NCI-H1436 (cell line): ENCODE measurements around the gene WDR35.
"Not testable (repeated sequence)": the region's sequence is repeated elsewhere in the genome, so short reads cannot be mapped to it uniquely, and the experiment has no call there.

Experiments
- DNase-seq: peaks from one replicate; lab custom pipeline; 2025; lab: John Stamatoyannopoulos, UW

WDR35 gene

DNA sequence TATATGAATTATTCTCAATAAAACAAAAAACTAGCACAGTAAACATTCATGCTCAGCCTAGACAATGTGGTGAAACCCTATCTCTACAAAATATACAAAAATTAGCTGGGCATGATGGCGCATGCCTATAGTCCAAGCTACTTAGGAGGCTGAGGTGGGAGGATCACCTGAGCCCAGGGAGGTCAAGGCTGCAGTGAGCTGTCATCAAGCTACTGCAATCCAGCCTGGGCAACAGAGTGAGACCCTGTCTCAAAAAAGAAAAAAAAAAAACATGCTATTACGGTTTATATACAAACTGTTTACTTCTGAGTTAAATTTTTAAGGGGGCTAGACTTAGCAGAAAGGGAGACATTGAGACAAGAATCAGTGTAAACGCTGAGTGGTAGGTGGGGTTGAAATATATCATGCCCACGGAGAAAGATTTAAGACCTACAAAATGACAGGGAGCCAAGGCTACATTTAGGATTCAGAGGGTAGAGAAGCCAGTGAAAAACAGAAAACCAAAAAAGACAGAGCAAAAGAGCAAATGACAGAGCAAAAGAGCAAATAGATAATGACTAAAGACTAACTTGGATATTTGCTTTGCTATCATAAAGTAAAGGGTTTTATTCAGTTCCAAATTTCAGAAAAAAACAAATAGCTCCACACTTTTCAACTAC is 95.6 kb downstream of the WDR35 start:
- DNase-seq = no peak

- DNase-seq = no peak
Observed at GRCh38 chr2:19893520-19894133, 96.3 kb downstream of the WDR35 start.

GRCh38 chr2:19891971-19892370 is 97.9 kb downstream of the WDR35 start:
- DNase-seq = not testable (repeated sequence)

DNA sequence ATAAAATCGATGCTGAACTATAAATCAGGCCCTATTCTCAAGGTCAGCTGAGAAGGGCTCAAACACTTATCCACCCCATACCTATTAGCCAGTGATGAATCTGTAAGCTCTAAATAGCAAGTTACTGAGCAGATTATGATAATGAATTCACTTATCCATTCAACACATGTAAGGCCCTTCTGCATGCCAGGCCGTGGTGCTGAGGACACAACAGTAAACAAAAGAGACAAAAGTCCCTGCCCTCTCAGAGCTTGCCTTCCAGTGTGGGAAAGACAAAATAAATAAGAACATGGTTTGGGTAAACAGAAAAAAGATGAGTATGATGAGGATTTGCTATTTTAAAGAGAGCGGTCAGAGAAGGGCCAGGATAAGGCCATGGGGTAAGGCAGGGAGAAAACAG is 99.8 kb downstream of the WDR35 start:
- no peak for DNase-seq

- DNase-seq = no peak
Observed at GRCh38 chr2:19888831-19889230, 101.1 kb downstream of the WDR35 start.

DNA sequence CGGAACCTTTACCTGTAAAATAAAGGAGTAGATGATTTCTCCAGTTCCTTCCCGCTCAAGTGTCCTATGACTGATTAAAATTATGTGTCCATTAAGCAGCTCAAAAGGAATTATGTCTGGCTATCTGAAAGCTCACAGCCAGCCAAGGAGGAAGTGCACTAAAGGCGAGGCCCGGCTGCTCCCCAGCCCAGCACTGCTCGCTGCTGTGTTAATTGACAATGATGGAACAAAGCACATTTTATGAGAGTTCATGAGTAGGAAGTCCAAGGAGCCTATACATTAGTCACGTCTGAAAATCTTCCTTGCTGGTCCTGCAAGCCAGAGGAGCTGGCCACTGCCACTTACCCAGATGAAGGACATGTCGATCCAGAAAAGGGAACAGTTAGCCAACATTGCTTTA is 102.4 kb downstream of the WDR35 start:
- DNase-seq = no peak

DNA sequence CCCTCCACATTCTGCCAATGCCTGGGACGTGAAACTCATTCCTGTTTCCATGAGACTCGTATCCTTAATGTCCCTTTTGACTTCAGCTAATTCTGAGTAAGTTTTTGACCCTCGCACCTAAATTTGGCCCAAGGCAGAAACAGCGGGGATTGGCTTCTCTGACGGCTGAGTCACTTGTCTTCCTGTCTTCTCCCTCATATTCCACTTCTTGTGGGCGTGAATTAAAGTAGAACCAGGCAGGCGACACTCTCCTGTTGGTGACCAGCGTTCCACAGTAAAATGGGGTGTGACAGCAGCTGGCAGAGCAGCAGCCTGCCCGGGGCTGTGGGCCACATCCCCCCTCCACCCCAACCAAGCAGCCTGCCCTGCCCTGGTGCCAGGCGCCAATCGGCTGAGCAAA is 103.6 kb downstream of the WDR35 start:
- DNase-seq = no peak

DNA sequence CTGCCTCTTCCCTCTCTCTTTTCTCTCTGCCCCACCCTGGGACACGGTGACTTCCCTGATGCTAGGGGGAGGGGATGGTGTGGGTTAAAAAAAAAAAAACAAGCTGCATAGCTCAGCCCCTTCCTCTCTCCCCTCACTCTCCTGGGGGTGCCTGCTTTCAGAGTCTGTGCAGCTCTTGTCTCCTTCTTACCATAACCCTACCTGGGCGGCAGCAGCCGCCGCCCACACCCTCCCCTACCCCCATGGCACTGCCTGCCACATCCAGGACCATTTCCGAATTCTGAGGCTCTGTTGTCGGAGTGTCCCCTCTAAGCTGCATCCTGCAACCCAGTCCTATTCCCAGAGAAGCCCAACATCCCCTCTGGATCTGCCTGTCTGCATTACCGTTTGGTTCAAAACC is 104.1 kb downstream of the WDR35 start:
- no peak for DNase-seq

- no peak for DNase-seq
Observed at GRCh38 chr2:19883971-19884720, 105.8 kb downstream of the WDR35 start.

- DNase-seq = no peak
Observed at GRCh38 chr2:19883486-19883885, 106.4 kb downstream of the WDR35 start.

DNA sequence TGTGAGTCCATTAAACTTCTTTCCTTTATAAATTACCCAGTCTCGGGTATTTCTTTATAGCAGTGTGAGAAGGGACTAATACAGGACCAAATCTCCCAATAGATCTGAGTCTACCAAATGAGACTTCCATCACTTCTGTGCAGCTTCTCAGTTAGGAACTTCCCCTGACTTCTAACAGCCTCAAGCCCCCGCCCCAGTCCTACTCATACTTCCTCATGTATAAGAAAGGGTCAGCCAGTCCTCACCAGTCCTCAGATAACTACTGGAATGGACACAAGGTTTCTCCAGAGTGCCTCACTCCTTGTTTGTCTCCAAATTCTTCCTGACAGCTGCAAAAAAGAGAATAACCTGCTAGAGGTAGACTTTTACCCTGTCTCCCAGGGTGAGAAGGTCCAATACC is 107.6 kb downstream of the WDR35 start:
- no peak for DNase-seq

- no peak for DNase-seq
Observed at GRCh38 chr2:19881908-19882265, 108.0 kb downstream of the WDR35 start.

- no peak for DNase-seq
Observed at GRCh38 chr2:19881221-19881907, 108.5 kb downstream of the WDR35 start.

GRCh38 chr2:19880191-19880590 is 109.7 kb downstream of the WDR35 start:
- DNase-seq = not testable (repeated sequence)

DNA sequence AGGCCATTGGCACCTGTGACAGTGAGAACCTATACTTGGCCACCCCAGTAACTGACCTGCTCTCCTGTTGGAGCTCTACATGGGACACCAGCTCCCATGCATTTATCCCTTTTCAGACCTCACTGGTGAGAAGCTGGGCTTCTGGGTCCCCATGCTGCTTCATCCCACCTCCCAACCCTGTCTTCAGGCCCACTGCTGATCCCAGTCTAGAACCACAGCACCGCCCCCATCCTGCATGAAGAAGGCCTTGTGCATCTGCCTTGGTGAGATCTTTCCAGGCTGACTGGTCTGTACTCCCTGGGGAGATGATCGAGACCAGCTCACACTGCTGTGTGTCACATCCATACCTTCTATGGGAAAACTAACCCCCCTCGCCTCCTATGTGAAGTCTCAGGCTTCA is 110.8 kb downstream of the WDR35 start:
- no peak for DNase-seq

- no peak for DNase-seq
Observed at GRCh38 chr2:19878268-19879046, 111.4 kb downstream of the WDR35 start.

DNA sequence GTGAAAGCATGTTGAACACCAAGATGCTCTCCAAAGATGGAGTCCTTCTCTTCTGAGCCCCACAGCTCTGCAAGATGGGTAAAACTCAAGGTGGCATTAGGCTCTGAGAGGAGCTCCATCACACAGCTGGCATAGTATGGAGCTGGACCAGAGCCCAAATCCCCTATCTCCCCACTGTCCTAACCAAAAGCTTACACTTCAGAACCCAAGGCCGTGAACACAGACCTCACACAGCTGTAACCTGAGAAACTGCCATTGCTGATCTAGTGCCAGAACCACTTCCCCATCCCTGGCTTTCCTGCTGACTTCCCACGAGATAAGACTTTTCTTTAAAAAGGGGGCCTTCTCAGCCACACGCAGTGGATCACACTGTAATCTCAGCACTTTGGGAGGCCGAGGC is 113.2 kb downstream of the WDR35 start:
- no peak for DNase-seq

DNA sequence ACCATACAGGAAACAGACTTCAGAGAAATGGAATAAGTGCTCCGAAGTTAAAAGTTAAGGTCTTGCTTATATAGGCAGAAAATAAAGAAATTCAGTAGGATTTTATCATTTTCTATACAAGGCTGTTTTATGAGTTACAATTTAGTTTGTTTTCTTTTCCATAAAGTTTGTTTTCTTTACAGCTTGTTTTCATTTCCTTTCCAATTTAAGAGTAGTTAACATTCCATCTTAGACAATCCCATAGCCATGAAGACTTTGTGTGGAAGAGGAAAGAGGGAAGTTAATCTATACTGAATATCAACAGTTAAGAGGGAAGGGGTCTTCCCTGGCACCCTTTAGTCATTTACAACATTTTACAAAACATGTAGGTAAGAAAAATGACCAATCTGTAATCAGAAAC is 114.6 kb downstream of the WDR35 start:
- no peak for DNase-seq

DNA sequence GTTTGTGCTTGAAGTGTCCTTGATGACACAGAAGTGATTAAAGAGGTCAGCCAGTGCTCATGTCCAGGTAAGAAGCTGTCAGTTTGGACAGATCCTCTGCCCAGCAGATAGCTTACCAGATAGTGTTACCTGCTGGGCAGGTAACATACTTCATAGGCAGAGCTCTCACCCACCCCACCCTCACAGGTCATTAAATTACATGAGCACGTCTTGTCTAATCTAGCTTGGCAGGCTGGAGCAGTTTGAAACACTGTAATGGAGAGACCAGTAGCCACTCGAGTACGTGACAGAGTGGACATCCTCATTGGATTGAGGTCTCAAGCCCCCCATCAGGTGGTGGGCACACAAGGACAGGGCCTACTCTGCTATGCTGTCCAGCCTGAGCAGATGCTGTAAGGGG is 115.2 kb downstream of the WDR35 start:
- no peak for DNase-seq

- DNase-seq = no peak
Observed at GRCh38 chr2:19873014-19873413, 116.9 kb downstream of the WDR35 start.

GRCh38 chr2:19872302-19872701 is 117.6 kb downstream of the WDR35 start:
- DNase-seq = no peak

DNA sequence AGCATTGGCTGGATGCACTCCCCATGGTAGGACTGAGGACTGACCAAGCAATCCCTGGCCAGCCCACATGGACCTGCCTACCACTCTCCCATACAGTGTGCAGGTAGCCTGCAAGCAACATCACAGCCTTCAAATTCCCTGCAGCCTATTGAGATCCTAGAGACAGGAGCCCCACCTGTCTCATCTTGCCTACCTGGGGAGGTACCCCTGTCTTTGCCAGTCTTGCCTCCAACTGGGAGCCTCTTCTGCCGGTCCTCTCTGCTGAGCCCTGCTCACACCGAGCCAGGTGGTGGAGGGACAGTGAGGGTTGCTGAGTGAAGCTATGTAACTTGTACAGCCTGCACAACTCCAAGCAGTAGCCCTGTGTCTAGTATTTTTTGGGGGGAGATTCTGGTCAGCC is 118.1 kb downstream of the WDR35 start:
- no peak for DNase-seq
